ENCODE results near the gene TSPAN3. TPM values are rescaled to one million over a fixed set of nuclear protein-coding genes. Genes with fewer than 3 reads are reported as not detected.

The TSPAN3 gene
- total RNA-seq, 4 donors from 2014 or later: 218 to 1,125 (median 697) TPM

GRCh38 chr15:77013776-77014131, 57.2 kb downstream of the TSPAN3 start:
- DNase-seq (ENCODE audit: low spot score): no peak
- ATAC-seq (ENCODE audit: low FRiP score): no peak
- TF ChIP-seq, protein P1, sequence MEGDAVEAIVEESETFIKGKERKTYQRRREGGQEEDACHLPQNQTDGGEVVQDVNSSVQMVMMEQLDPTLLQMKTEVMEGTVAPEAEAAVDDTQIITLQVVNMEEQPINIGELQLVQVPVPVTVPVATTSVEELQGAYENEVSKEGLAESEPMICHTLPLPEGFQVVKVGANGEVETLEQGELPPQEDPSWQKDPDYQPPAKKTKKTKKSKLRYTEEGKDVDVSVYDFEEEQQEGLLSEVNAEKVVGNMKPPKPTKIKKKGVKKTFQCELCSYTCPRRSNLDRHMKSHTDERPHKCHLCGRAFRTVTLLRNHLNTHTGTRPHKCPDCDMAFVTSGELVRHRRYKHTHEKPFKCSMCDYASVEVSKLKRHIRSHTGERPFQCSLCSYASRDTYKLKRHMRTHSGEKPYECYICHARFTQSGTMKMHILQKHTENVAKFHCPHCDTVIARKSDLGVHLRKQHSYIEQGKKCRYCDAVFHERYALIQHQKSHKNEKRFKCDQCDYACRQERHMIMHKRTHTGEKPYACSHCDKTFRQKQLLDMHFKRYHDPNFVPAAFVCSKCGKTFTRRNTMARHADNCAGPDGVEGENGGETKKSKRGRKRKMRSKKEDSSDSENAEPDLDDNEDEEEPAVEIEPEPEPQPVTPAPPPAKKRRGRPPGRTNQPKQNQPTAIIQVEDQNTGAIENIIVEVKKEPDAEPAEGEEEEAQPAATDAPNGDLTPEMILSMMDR (IDR thresholded peaks at IDR 0.05): no peak

DNA sequence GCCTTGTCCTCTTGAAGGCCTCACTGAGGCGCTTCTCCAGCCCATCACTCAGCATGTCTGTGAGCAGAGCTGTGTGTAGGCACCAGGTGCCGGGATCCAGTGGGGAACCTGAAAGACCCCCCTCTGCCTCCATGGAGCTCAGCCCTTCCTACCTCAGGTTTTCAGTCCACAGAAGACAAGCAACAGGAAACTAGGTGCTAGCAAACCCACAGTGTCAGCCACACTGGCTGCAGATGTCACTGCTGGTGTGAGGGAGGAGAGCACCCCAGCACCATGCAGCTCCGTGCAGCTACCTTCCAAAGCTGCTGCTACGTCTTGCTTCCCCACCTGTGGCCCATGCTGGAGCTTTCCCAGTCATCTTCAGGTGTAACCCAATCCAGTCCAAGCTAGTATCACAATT, 58.0 kb downstream of the TSPAN3 start:
- ATAC-seq (ENCODE audit: low FRiP score) (no peak), DNase-seq (ENCODE audit: low spot score) (no peak)
- TF ChIP-seq, protein P1 (IDR thresholded peaks at IDR 0.05): no peak

GRCh38 chr15:77012117-77012712, 58.7 kb downstream of the TSPAN3 start:
- TF ChIP-seq, protein P1 (IDR thresholded peaks at IDR 0.05): no peak
- DNase-seq (ENCODE audit: low spot score): no peak
- ATAC-seq (ENCODE audit: low FRiP score): no peak

GRCh38 chr15:77010857-77011256, 60.1 kb downstream of the TSPAN3 start:
- TF ChIP-seq, protein P1 (IDR thresholded peaks at IDR 0.05): no peak
- ATAC-seq (ENCODE audit: low FRiP score) (no peak), DNase-seq (ENCODE audit: low spot score) (no peak)

GRCh38 chr15:77010312-77010686, 60.6 kb downstream of the TSPAN3 start:
- no peak for ATAC-seq (ENCODE audit: low FRiP score)
- TF ChIP-seq, protein P1 (IDR thresholded peaks at IDR 0.05): no peak

GRCh38 chr15:77009646-77010311, 61.1 kb downstream of the TSPAN3 start:
- no peak for DNase-seq (ENCODE audit: low spot score)
- no peak for ATAC-seq (ENCODE audit: low FRiP score)
- TF ChIP-seq, protein P1 (IDR thresholded peaks at IDR 0.05): no peak

More at GRCh38 chr15:77010312-77010686, 60.6 kb downstream of the TSPAN3 start:
- DNase-seq (ENCODE audit: low spot score): no peak

DNA sequence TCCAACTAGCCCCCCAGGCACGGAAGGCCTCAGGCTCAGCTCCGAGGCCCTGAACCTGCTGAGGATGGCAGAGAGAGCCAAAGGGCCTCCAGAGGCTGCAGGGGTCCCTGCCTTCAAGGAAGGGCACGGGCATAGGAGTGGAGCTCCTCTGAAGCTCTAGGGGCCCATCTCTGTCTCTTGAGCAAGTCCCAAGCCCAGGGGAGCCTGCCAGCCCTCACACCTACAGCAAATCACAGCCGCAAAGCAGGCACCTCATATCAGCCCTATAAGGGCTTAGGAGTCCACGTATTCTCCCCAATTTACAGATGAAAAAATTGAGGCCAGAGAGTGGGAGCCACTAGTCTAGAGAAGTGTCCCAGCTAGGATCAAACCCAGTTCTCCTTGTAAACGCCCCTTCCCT, 61.7 kb downstream of the TSPAN3 start:
- TF ChIP-seq, protein P1 (IDR thresholded peaks at IDR 0.05): no peak
- DNase-seq (ENCODE audit: low spot score): no peak
- no peak for ATAC-seq (ENCODE audit: low FRiP score)

Data from omental fat pad (tissue), 4 donors.